GM23338 (cell line): ENCODE data around the gene CRTC3.

Experiments
- POLR2AphosphoS5 ChIP-seq: IDR thresholded peaks from 2 replicates; pipeline ENCODE4 v1.6.1; 2016; ENCODE audit warnings: antibody characterized with exemption, low read depth
- TF ChIP-seq, protein P1 (sequence below): IDR thresholded peaks from 2 replicates; pipeline ENCODE4 v1.6.1; 2016; ENCODE audit warnings: antibody characterized with exemption

GRCh38 chr15:90680371-90680935, 150.7 kb downstream of the CRTC3 start:
- TF ChIP-seq POLR2AphosphoS5, result no peak
- TF ChIP-seq, protein P1, sequence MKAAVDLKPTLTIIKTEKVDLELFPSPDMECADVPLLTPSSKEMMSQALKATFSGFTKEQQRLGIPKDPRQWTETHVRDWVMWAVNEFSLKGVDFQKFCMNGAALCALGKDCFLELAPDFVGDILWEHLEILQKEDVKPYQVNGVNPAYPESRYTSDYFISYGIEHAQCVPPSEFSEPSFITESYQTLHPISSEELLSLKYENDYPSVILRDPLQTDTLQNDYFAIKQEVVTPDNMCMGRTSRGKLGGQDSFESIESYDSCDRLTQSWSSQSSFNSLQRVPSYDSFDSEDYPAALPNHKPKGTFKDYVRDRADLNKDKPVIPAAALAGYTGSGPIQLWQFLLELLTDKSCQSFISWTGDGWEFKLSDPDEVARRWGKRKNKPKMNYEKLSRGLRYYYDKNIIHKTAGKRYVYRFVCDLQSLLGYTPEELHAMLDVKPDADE, result no peak
